Measurements from ENCODE around the gene CELF2.

GRCh38 chr10:11173042-11173441 lies 155.4 kb downstream of the CELF2 start:
- no peak for TF ChIP-seq HOXC10 (CRISPR knock-in tag; IDR thresholded peaks at IDR 0.05)
- TF ChIP-seq, protein P1, sequence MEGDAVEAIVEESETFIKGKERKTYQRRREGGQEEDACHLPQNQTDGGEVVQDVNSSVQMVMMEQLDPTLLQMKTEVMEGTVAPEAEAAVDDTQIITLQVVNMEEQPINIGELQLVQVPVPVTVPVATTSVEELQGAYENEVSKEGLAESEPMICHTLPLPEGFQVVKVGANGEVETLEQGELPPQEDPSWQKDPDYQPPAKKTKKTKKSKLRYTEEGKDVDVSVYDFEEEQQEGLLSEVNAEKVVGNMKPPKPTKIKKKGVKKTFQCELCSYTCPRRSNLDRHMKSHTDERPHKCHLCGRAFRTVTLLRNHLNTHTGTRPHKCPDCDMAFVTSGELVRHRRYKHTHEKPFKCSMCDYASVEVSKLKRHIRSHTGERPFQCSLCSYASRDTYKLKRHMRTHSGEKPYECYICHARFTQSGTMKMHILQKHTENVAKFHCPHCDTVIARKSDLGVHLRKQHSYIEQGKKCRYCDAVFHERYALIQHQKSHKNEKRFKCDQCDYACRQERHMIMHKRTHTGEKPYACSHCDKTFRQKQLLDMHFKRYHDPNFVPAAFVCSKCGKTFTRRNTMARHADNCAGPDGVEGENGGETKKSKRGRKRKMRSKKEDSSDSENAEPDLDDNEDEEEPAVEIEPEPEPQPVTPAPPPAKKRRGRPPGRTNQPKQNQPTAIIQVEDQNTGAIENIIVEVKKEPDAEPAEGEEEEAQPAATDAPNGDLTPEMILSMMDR (tag by site-specific recombination; IDR thresholded peaks at IDR 0.05): no peak
- TF ChIP-seq PRDM1 (tag by site-specific recombination; IDR thresholded peaks at IDR 0.05): no peak
- TF ChIP-seq ZNF596 (tag by site-specific recombination; IDR thresholded peaks at IDR 0.05): no peak
- TF ChIP-seq ZNF292 (tag by site-specific recombination; IDR thresholded peaks at IDR 0.05; ENCODE audit: borderline replicate concordance, low read depth): no peak
- no peak for TF ChIP-seq ZNF404 (tag by site-specific recombination; IDR thresholded peaks at IDR 0.05)
- no peak for TF ChIP-seq KLF9 (tag by site-specific recombination; IDR thresholded peaks at IDR 0.05; ENCODE audit: low read depth)
- TF ChIP-seq ZNF24 (tag by site-specific recombination; IDR thresholded peaks at IDR 0.05): no peak
- TF ChIP-seq, protein P2, sequence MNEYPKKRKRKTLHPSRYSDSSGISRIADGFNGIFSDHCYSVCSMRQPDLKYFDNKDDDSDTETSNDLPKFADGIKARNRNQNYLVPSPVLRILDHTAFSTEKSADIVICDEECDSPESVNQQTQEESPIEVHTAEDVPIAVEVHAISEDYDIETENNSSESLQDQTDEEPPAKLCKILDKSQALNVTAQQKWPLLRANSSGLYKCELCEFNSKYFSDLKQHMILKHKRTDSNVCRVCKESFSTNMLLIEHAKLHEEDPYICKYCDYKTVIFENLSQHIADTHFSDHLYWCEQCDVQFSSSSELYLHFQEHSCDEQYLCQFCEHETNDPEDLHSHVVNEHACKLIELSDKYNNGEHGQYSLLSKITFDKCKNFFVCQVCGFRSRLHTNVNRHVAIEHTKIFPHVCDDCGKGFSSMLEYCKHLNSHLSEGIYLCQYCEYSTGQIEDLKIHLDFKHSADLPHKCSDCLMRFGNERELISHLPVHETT (tag by site-specific recombination; IDR thresholded peaks at IDR 0.05): no peak
- TF ChIP-seq ZNF324 (tag by site-specific recombination; IDR thresholded peaks at IDR 0.05): no peak
- no peak for TF ChIP-seq ZNF677 (tag by site-specific recombination; IDR thresholded peaks at IDR 0.05)
- no peak for TF ChIP-seq GLI2 (tag by site-specific recombination; IDR thresholded peaks at IDR 0.05; ENCODE audit: borderline replicate concordance, low read depth)
- no peak for TF ChIP-seq ZBTB17 (tag by site-specific recombination; IDR thresholded peaks at IDR 0.05)
- no peak for TF ChIP-seq ZNF121 (tag by site-specific recombination; IDR thresholded peaks at IDR 0.05)
